SK-N-SH (cell line): ENCODE measurements around the gene CDC34. TPM values are rescaled to one million over a fixed set of nuclear protein-coding genes. Genes with fewer than 3 reads are reported as not detected.

Experiments used
- CTCF ChIA-PET: fragments of 300-600, 350-600 bp; formaldehyde crosslinking; extraction: SDS; loops from one replicate; lab custom pipeline; 2021; lab: Yijun Ruan, JAX
- POLR2A ChIA-PET: fragments of 350-600 bp; sonication (Branson Sonifier 250); formaldehyde crosslinking; extraction: SDS; loops from one replicate; lab custom pipeline; 2020; ENCODE audit warnings: antibody characterized with exemption, inconsistent platforms; lab: Yijun Ruan, JAX
- DNase-seq: peaks from one replicate; pipeline ENCODE4 v3.0.0; 2012
- H2AFZ ChIP-seq: fragments of 200-600 bp; sonication (generic); 2 replicates; pipeline ENCODE4 v1.8.1; 2016; ENCODE audit warnings: antibody characterized with exemption, mild to moderate bottlenecking, low read depth
- H3F3A ChIP-seq: fragments of 200-600 bp; sonication (generic); replicated peaks from 2 replicates; pipeline ENCODE3; 2016; ENCODE audit warnings: antibody characterized with exemption, mild to moderate bottlenecking; ENCODE audit not compliant: insufficient read depth
- H3K27ac ChIP-seq, 2 experiments: fragments of 200-500 bp in 1 of 2; fragments of 200-600 bp in 1 of 2; sonication (Bioruptor generic) in 1 of 2; sonication (generic), shearing (Covaris generic) in 1 of 2; 2 replicates each; pipeline versions ENCODE4 v1.5.1 to v1.6.1; 2014 to 2016; ENCODE audit warnings: low read depth in 2 of 2, inconsistent platforms in 1 of 2, low read length in 1 of 2, mild to moderate bottlenecking in 1 of 2, mixed read lengths in 1 of 2
- H3K27me3 ChIP-seq: fragments of 200-600 bp; sonication (generic), shearing (Covaris generic); 2 replicates; pipeline ENCODE4 v1.6.1; 2016; ENCODE audit warnings: mixed run types; ENCODE audit not compliant: insufficient read depth
- H3K36me3 ChIP-seq, 2 experiments: fragments of 200-500 bp in 1 of 2; fragments of 200-600 bp in 1 of 2; sonication (Bioruptor generic) in 1 of 2; sonication (generic) in 1 of 2; replicated peaks in 1 of 2; 2 replicates each; pipeline versions ENCODE3 to v1.5.1; 2014 to 2016; ENCODE audit warnings: low read length in 1 of 2, mild to moderate bottlenecking in 1 of 2; ENCODE audit not compliant: insufficient read depth in 2 of 2, control insufficient read depth in 1 of 2
- H3K4me1 ChIP-seq, 2 experiments: fragments of 200-500 bp in 1 of 2; fragments of 200-600 bp in 1 of 2; sonication (Bioruptor generic) in 1 of 2; sonication (generic), shearing (Covaris generic) in 1 of 2; 2 replicates each; pipeline versions ENCODE4 v1.5.1 to v1.6.1; 2014 to 2016; ENCODE audit warnings: low read depth in 1 of 2, low read length in 1 of 2, mixed run types in 1 of 2; ENCODE audit not compliant: insufficient read depth in 2 of 2, control insufficient read depth in 1 of 2
- H3K4me2 ChIP-seq: fragments of 200-600 bp; sonication (generic), shearing (Covaris generic); 2 replicates; pipeline ENCODE4 v1.6.1; 2017; ENCODE audit warnings: mixed run types
- H3K4me3 ChIP-seq, 2 experiments: fragments of 200-500 bp in 1 of 2; fragments of 200-600 bp in 1 of 2; sonication (Bioruptor generic) in 1 of 2; sonication (generic), shearing (Covaris generic) in 1 of 2; 2 replicates each; pipeline versions ENCODE4 v1.5.1 to v1.8.1; 2014 to 2016; ENCODE audit warnings: low read depth in 2 of 2, inconsistent platforms in 1 of 2, low read length in 1 of 2, mild to moderate bottlenecking in 1 of 2, mixed read lengths in 1 of 2, moderate library complexity in 1 of 2
- H3K79me2 ChIP-seq: fragments of 200-600 bp; sonication (generic); 2 replicates; pipeline ENCODE4 v1.8.1; 2017; ENCODE audit warnings: mild to moderate bottlenecking; ENCODE audit not compliant: insufficient read depth
- H3K9ac ChIP-seq: fragments of 200-600 bp; sonication (generic); 2 replicates; pipeline ENCODE4 v1.6.1; 2017; ENCODE audit warnings: mixed run types
- H3K9me2 ChIP-seq: fragments of 200-600 bp; sonication (generic); 2 replicates; pipeline ENCODE4 v1.6.1; 2017; ENCODE audit warnings: mixed run types
- H3K9me3 ChIP-seq: fragments of 200-600 bp; sonication (generic); 2 replicates; pipeline ENCODE4 v1.6.1; 2017; ENCODE audit warnings: mixed run types, mild to moderate bottlenecking, moderate library complexity
- H4K20me1 ChIP-seq: fragments of 200-600 bp; sonication (generic); 2 replicates; pipeline ENCODE4 v1.6.1; 2017; ENCODE audit warnings: mild to moderate bottlenecking, mixed run types; ENCODE audit not compliant: insufficient read depth
- CHD2 ChIP-seq: fragments of 150-350 bp; IDR thresholded peaks from 2 replicates; pipeline ENCODE4 v1.6.1; 2018; ENCODE audit warnings: low read length; ENCODE audit not compliant: partially characterized antibody
- FOSL2 ChIP-seq: IDR thresholded peaks from 2 replicates; pipeline ENCODE4 v1.4.0; 2012; ENCODE audit warnings: low read depth, mild to moderate bottlenecking, moderate library complexity, borderline replicate concordance
- FOXJ3 ChIP-seq: sonication (generic); formaldehyde crosslinking; IDR thresholded peaks from 2 replicates; pipeline ENCODE4 v1.5.1; 2020; ENCODE audit warnings: mild to moderate bottlenecking, missing genetic modification reagents
- GABPA ChIP-seq: IDR thresholded peaks from 2 replicates; pipeline ENCODE4 v1.4.0; 2012; ENCODE audit warnings: low read depth, mild to moderate bottlenecking
- GATA2 ChIP-seq: sonication (generic); formaldehyde crosslinking; IDR thresholded peaks from 2 replicates; pipeline ENCODE4 v1.5.0; 2020; ENCODE audit warnings: mild to moderate bottlenecking, missing genetic modification reagents
- IRF3 ChIP-seq: fragments of 150-350 bp; IDR thresholded peaks from 2 replicates; pipeline ENCODE4 v1.6.1; 2016; ENCODE audit warnings: mild to moderate bottlenecking, low read depth, low read length
- MXI1 ChIP-seq: IDR thresholded peaks from 2 replicates; pipeline ENCODE4 v1.6.1; 2012; ENCODE audit warnings: mild to moderate bottlenecking, low read depth, low read length, improper control_type of control experiment
- PBX3 ChIP-seq: IDR thresholded peaks from 2 replicates; pipeline ENCODE4; 2012
- RAD21 ChIP-seq: IDR thresholded peaks from 2 replicates; pipeline ENCODE4 v1.6.1; 2012; ENCODE audit warnings: mild to moderate bottlenecking, low read length
- REST ChIP-seq: IDR thresholded peaks from 2 replicates; pipeline ENCODE4 v1.6.1; 2012; ENCODE audit warnings: mild to moderate bottlenecking, low read depth, low read length, moderate library complexity
- RFX5 ChIP-seq: IDR thresholded peaks from 2 replicates; pipeline ENCODE4 v1.6.1; 2012; ENCODE audit warnings: mild to moderate bottlenecking, improper control_type of control experiment, low read length
- RXRA ChIP-seq: IDR thresholded peaks from 2 replicates; pipeline ENCODE4 v1.4.0; 2012; ENCODE audit warnings: low read depth, mild to moderate bottlenecking, borderline replicate concordance
- TAF1 ChIP-seq: IDR thresholded peaks from 2 replicates; pipeline ENCODE4 v1.6.1; 2012; ENCODE audit warnings: low read depth, mild to moderate bottlenecking, low read length, moderate library complexity, borderline replicate concordance
- TCF12 ChIP-seq: IDR thresholded peaks from 2 replicates; pipeline ENCODE4 v1.4.0; 2012
- USF1 ChIP-seq: IDR thresholded peaks from 2 replicates; pipeline ENCODE4 v1.4.0; 2012; ENCODE audit warnings: low read depth, borderline replicate concordance
- USF2 ChIP-seq: fragments of 150-350 bp; IDR thresholded peaks from 2 replicates; pipeline ENCODE4 v1.6.1; 2017; ENCODE audit warnings: antibody characterized with exemption, low read length, low read depth, borderline replicate concordance
- YY1 ChIP-seq: IDR thresholded peaks from 2 replicates; pipeline ENCODE4 v1.4.0; 2012; ENCODE audit warnings: low read depth, mild to moderate bottlenecking
- WGBS: methylation state at CpG from one replicate; pipeline ENCODE4 v1.1.6; 2017; ENCODE audit warnings: low lambda C conversion rate; 5-methylcytosine and 5-hydroxymethylcytosine counted together
- polyA plus RNA-seq, 3 experiments: library from polyadenylated mRNA; depleted of rRNA; stranded (reverse); fragments of >200 nt; gene quantifications; 2 replicates each; pipeline ENCODE4 v1.2.3, GENCODE V29; 2012

The CDC34 gene
- polyA plus RNA-seq, 1 of the 3 experiments (the other 2 are of a cell fraction) = 96.7 TPM

GRCh38 chr19:485583-486236, 45.9 kb upstream of the CDC34 start:
- Histone ChIP-seq H3K4me1 (peaks cover 0 to 21% of the 10 kb centered on the region in 2 experiments; a peak in 1 of 4 replicates), H3K27me3 (no peaks in the 10 kb centered on the region), H3K4me2 (no peak overlapping the region), H3K27ac (no peak overlapping the region), H2AFZ (no peak overlapping the region), H3K79me2 (no peaks in the 10 kb centered on the region), H3K36me3 (no peaks in the 10 kb centered on the region), H3K9me2 (no peaks in the 10 kb centered on the region), H4K20me1 (no peaks in the 10 kb centered on the region), H3K9ac (no peak overlapping the region), H3K4me3 (no peak overlapping the region), H3F3A (peaks cover 15% of the 10 kb centered on the region), H3K9me3 (no peaks in the 10 kb centered on the region)
- WGBS = 58% methylated on average over 13 of the region's 23 CpGs
- ChIA-PET POLR2A (no interaction called here), CTCF (interaction anchor here (1.6 kb wide), 1 partner anchor 21 kb away, joined by 9 read pairs; the partner anchor contains the start of gene TPGS1)
- TF ChIP-seq RFX5 (no peak), PBX3 (no peak), TCF12 (no peak), TAF1 (no peak), FOSL2 (no peak), CHD2 (no peak), RAD21 (no peak), RXRA (no peak), GATA2 (CRISPR knock-in tag) (no peak), IRF3 (no peak), FOXJ3 (no peak), REST (no peak), USF2 (no peak), YY1 (no peak), USF1 (no peak), GABPA (no peak), MXI1 (no peak)
- peak; percentile 12 for DNase-seq
